ENCODE measurements around the gene ADAM12. TPM values are rescaled to one million over a fixed set of nuclear protein-coding genes. Genes with fewer than 3 reads are reported as not detected.

ADAM12 gene
- polyA plus RNA-seq, 1 donor from 2014 or later = 0.09 TPM

DNA sequence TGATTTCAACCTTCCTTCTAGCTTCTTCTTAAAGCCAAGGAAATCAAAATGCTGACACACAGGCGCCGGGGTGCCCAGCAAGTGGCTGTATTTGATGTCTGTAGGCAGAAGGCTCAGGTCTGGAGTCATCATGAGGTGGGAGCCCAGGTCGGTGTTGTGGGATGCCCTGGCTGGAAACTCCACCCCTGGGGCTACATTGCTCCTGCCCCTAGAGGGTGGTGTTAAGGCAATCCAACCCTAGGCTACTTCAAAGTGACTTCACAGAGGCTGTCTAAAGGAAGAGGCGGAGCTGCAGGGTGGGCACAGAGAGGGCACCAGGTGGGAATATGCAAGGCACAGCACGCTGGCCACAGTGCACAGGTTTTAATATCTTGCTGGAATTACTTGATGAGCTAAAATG is 200.9 kb downstream of the ADAM12 start:
- no peak overlapping the region for H3K9ac ChIP-seq (ENCODE audit: low read length)
- no peaks in the 10 kb centered on the region for H3K79me2 ChIP-seq (replicated peaks; ENCODE audit: insufficient read depth, low read length)
- H4K20me1 ChIP-seq (ENCODE audit: insufficient read depth) = no peaks in the 10 kb centered on the region
- no peaks in the 10 kb centered on the region for H3K36me3 ChIP-seq (ENCODE audit: insufficient read depth, low read length)
- H3K4me3 ChIP-seq (ENCODE audit: low read length) = no peak overlapping the region
- TF ChIP-seq EZH2 (IDR thresholded peaks at IDR 0.05; ENCODE audit: borderline replicate concordance, insufficient read depth, low read length, poor library complexity, severe bottlenecking) (no peak), REST (IDR thresholded peaks at IDR 0.05; ENCODE audit: borderline replicate concordance) (no peak), SMC3 (conservative IDR thresholded peaks at IDR 0.05; ENCODE audit: poor library complexity) (no peak), POLR2AphosphoS5 (IDR thresholded peaks at IDR 0.05) (no peak), RAD21 (conservative IDR thresholded peaks at IDR 0.05) (no peak), MXI1 (conservative IDR thresholded peaks at IDR 0.05; ENCODE audit: poor library complexity, severe bottlenecking) (no peak)
- TF ChIP-seq, protein P1, sequence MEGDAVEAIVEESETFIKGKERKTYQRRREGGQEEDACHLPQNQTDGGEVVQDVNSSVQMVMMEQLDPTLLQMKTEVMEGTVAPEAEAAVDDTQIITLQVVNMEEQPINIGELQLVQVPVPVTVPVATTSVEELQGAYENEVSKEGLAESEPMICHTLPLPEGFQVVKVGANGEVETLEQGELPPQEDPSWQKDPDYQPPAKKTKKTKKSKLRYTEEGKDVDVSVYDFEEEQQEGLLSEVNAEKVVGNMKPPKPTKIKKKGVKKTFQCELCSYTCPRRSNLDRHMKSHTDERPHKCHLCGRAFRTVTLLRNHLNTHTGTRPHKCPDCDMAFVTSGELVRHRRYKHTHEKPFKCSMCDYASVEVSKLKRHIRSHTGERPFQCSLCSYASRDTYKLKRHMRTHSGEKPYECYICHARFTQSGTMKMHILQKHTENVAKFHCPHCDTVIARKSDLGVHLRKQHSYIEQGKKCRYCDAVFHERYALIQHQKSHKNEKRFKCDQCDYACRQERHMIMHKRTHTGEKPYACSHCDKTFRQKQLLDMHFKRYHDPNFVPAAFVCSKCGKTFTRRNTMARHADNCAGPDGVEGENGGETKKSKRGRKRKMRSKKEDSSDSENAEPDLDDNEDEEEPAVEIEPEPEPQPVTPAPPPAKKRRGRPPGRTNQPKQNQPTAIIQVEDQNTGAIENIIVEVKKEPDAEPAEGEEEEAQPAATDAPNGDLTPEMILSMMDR (IDR thresholded peaks at IDR 0.05; ENCODE audit: poor library complexity, severe bottlenecking) = no peak
- no peaks in the 10 kb centered on the region for H3K9me2 ChIP-seq (ENCODE audit: insufficient read depth, low read length)
- H3K4me2 ChIP-seq (ENCODE audit: low read length) = no peak overlapping the region
- H3K27me3 ChIP-seq (ENCODE audit: insufficient read depth, low read depth, low read length) = no peaks in the 10 kb centered on the region
- no peak overlapping the region for H2AFZ ChIP-seq (ENCODE audit: low read depth, low read length)
- H3K9me3 ChIP-seq (ENCODE audit: low read length) = no peaks in the 10 kb centered on the region
- H3K27ac ChIP-seq (ENCODE audit: low read length) = no peak overlapping the region
- H3F3A ChIP-seq (ENCODE audit: insufficient read depth, low read length, poor library complexity, severe bottlenecking) = no peaks in the 10 kb centered on the region

DNA sequence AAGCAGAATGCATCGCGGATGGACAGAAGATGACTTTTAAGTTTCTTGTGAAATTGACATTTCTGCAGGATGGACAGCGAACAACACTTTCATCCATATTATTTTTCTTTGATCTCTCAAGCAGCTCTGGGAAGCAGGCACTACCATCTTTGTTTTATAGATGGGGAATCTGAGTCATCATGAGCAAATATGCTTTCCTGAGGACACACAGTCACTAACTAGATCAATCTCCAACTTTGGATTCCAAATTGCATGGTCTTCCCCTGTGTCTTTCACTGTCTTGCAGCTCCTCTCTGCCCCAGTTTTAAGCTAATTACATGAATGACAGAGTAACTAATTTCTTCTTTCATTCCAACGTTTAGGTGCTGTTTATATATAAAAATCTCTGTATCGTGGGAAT is 201.5 kb downstream of the ADAM12 start:
- Histone ChIP-seq H3K36me3 (ENCODE audit: insufficient read depth, low read length) (no peaks in the 10 kb centered on the region), H3K79me2 (replicated peaks; ENCODE audit: insufficient read depth, low read length) (no peaks in the 10 kb centered on the region), H3K27ac (ENCODE audit: low read length) (no peak overlapping the region), H3K9ac (ENCODE audit: low read length) (no peak overlapping the region), H3K4me3 (ENCODE audit: low read length) (no peak overlapping the region), H4K20me1 (ENCODE audit: insufficient read depth) (no peaks in the 10 kb centered on the region), H3K9me2 (ENCODE audit: insufficient read depth, low read length) (no peaks in the 10 kb centered on the region), H3K9me3 (ENCODE audit: low read length) (no peaks in the 10 kb centered on the region), H3K4me2 (ENCODE audit: low read length) (no peak overlapping the region), H2AFZ (ENCODE audit: low read depth, low read length) (no peak overlapping the region), H3K27me3 (ENCODE audit: insufficient read depth, low read depth, low read length) (no peaks in the 10 kb centered on the region), H3F3A (ENCODE audit: insufficient read depth, low read length, poor library complexity, severe bottlenecking) (no peaks in the 10 kb centered on the region)
- TF ChIP-seq MXI1 (conservative IDR thresholded peaks at IDR 0.05; ENCODE audit: poor library complexity, severe bottlenecking) = no peak
- TF ChIP-seq TAF1 (IDR thresholded peaks at IDR 0.05; ENCODE audit: low read depth) = no peak
- TF ChIP-seq, protein P1 (IDR thresholded peaks at IDR 0.05; ENCODE audit: poor library complexity, severe bottlenecking) = no peak
- no peak for TF ChIP-seq SMC3 (conservative IDR thresholded peaks at IDR 0.05; ENCODE audit: poor library complexity)
